A549 (cell line): ENCODE measurements around the gene OR1B1. TPM values are rescaled to one million over a fixed set of nuclear protein-coding genes. Genes with fewer than 3 reads are reported as not detected.
A peak's percentile ranks its signal among the peaks of the same experiment; 100 is the strongest.

Source experiments
- ATAC-seq, 2 experiments: fragments of 200-7000 bp in 1 of 2; fragments of >200 bp in 1 of 2; cut with Nextera tagmentation in 1 of 2; cut with Tn5 transposase in 1 of 2; 3 replicates each; pipeline versions ENCODE4 v1.8.0 to v1.9.1; 2018 to 2020; ENCODE audit warnings: mild to moderate bottlenecking in 1 of 2, moderate library complexity in 1 of 2
- CTCF ChIA-PET: fragments of 300-600 bp; sonication (Branson Sonifier 250); formaldehyde crosslinking; extraction: SDS; loops from one replicate; lab custom pipeline; 2021; ENCODE audit warnings: antibody characterized with exemption, inconsistent platforms; lab: Yijun Ruan, JAX
- POLR2A ChIA-PET: fragments of 350-600 bp; formaldehyde crosslinking; extraction: SDS; loops from one replicate; lab custom pipeline; 2021; ENCODE audit warnings: antibody characterized with exemption, inconsistent platforms; lab: Yijun Ruan, JAX
- DNase-seq, 2 experiments: peaks; one replicate each; pipeline versions ENCODE4 v3.0.0 to v3.0.0-alpha.2; 2011 to 2016; ENCODE audit warnings: low read depth in 1 of 2, low spot score in 1 of 2
- FAIRE-seq: peaks from 2 replicates; lab custom pipeline; 2011; peaks lifted over from hg19 to GRCh38; lab: Jason Lieb, UNC
- H3K27ac ChIP-seq, 2 experiments: fragments of >200 bp; sonication (Bioruptor Twin); formaldehyde crosslinking; 3 replicates each; pipeline ENCODE4 v1.5.1; 2016 to 2017
- H3K4me1 ChIP-seq: fragments of >200 bp; sonication (Bioruptor Twin); formaldehyde crosslinking; 3 replicates; pipeline ENCODE4 v1.6.1; 2016
- H3K4me2 ChIP-seq: fragments of >200 bp; sonication (Bioruptor Twin); formaldehyde crosslinking; 3 replicates; pipeline ENCODE4 v1.6.1; 2016
- H3K4me3 ChIP-seq: fragments of >200 bp; sonication (Bioruptor Twin); formaldehyde crosslinking; 3 replicates; pipeline ENCODE4 v1.5.1; 2016
- H3K9me3 ChIP-seq: fragments of >200 bp; sonication (Bioruptor Twin); formaldehyde crosslinking; 3 replicates; pipeline ENCODE4 v1.6.1; 2016
- ATOH8 ChIP-seq: fragments of 250-450 bp; sonication (Bioruptor Pico); IDR thresholded peaks from 2 replicates; pipeline ENCODE4 v1.5.0; 2020; ENCODE audit warnings: low read depth, mild to moderate bottlenecking, moderate library complexity
- BCL3 ChIP-seq: fragments of >200 bp; sonication (Bioruptor Twin); formaldehyde crosslinking; IDR thresholded peaks from 3 replicates; pipeline ENCODE4 v1.6.1; 2016
- CBX2 ChIP-seq: fragments of 200-600 bp; sonication (generic); IDR thresholded peaks from 2 replicates; pipeline ENCODE4 v1.6.1; 2016; ENCODE audit warnings: low read depth, mild to moderate bottlenecking, borderline replicate concordance
- CBX8 ChIP-seq: fragments of 200-600 bp; sonication (generic); IDR thresholded peaks from 2 replicates; pipeline ENCODE4 v1.6.1; 2016
- CHD2 ChIP-seq: fragments of 150-350 bp; IDR thresholded peaks from 2 replicates; pipeline ENCODE4 v1.6.1; 2014; ENCODE audit warnings: low read length; ENCODE audit not compliant: partially characterized antibody
- CHD4 ChIP-seq: fragments of 200-600 bp; sonication (generic); IDR thresholded peaks from 2 replicates; pipeline ENCODE4 v1.6.1; 2016; ENCODE audit warnings: antibody characterized with exemption, mild to moderate bottlenecking, borderline replicate concordance
- CTCF ChIP-seq: fragments of >200 bp; sonication (Bioruptor Twin); formaldehyde crosslinking; IDR thresholded peaks from 3 replicates; pipeline ENCODE4 v1.5.1; 2016
- E2F6 ChIP-seq: IDR thresholded peaks from 2 replicates; pipeline ENCODE4 v1.6.1; 2012; ENCODE audit warnings: low read depth, borderline replicate concordance
- FOSL2 ChIP-seq, 2 experiments: fragments of 450-650 bp in 1 of 2; fragments of >200 bp in 1 of 2; sonication (Bioruptor Twin) in 1 of 2; formaldehyde crosslinking; IDR thresholded peaks; 2 replicates each; pipeline versions ENCODE4 v1.5.0 to v1.6.1; 2016 to 2020; ENCODE audit warnings: mild to moderate bottlenecking in 1 of 2, moderate library complexity in 1 of 2
- FOXS1 ChIP-seq: fragments of 250-450 bp; sonication (Bioruptor Pico); IDR thresholded peaks from 2 replicates; pipeline ENCODE4 v1.5.0; 2020; ENCODE audit warnings: mild to moderate bottlenecking, moderate library complexity
- GATA3 ChIP-seq: IDR thresholded peaks from 2 replicates; pipeline ENCODE4 v1.6.1; 2012; ENCODE audit warnings: borderline replicate concordance
- HMGXB4 ChIP-seq: fragments of 250-450 bp; sonication (Bioruptor Pico); IDR thresholded peaks from 2 replicates; pipeline ENCODE4 v1.5.0; 2021; ENCODE audit warnings: mild to moderate bottlenecking, moderate library complexity, borderline replicate concordance
- HOXA7 ChIP-seq: fragments of 250-450 bp; sonication (Bioruptor Pico); IDR thresholded peaks from 2 replicates; pipeline ENCODE4 v1.5.0; 2020; ENCODE audit warnings: mild to moderate bottlenecking, moderate library complexity
- HOXB5 ChIP-seq: fragments of 250-450 bp; sonication (Bioruptor Pico); IDR thresholded peaks from 2 replicates; pipeline ENCODE4 v1.5.0; 2020; ENCODE audit warnings: mild to moderate bottlenecking, moderate library complexity
- JUNB ChIP-seq: fragments of >200 bp; sonication (Bioruptor Twin); formaldehyde crosslinking; IDR thresholded peaks from 2 replicates; pipeline ENCODE4 v1.6.1; 2016
- KDM1A ChIP-seq: fragments of 200-600 bp; sonication (generic); IDR thresholded peaks from 2 replicates; pipeline ENCODE4 v1.6.1; 2016; ENCODE audit warnings: low read depth, mild to moderate bottlenecking
- NFE2L2 ChIP-seq: fragments of 150-350 bp; conservative IDR thresholded peaks from 2 replicates; pipeline ENCODE4 v1.6.1; 2014; ENCODE audit warnings: low read length
- PBX3 ChIP-seq: IDR thresholded peaks from 2 replicates; pipeline ENCODE4 v1.6.1; 2012
- PHF8 ChIP-seq: fragments of 200-600 bp; sonication (generic); IDR thresholded peaks from 2 replicates; pipeline ENCODE4 v1.6.1; 2016; ENCODE audit warnings: low read depth, mild to moderate bottlenecking, antibody characterized with exemption, moderate library complexity, borderline replicate concordance
- POLR2AphosphoS2 ChIP-seq: conservative IDR thresholded peaks from 2 replicates; pipeline ENCODE4 v1.6.1; 2012; ENCODE audit warnings: low read length, improper control_type of control experiment, inconsistent platforms
- RCOR1 ChIP-seq: fragments of 150-350 bp; IDR thresholded peaks from 2 replicates; pipeline ENCODE4 v1.6.1; 2014; ENCODE audit warnings: antibody characterized with exemption, low read length, low read depth
- REST ChIP-seq: fragments of 200-600 bp; sonication (generic); IDR thresholded peaks from 2 replicates; pipeline ENCODE4 v1.6.1; 2016; ENCODE audit warnings: antibody characterized with exemption, mild to moderate bottlenecking, moderate library complexity
- RFX5 ChIP-seq: fragments of 450-650 bp; IDR thresholded peaks from 2 replicates; pipeline ENCODE4 v1.7.1; 2014; ENCODE audit warnings: antibody characterized with exemption, mild to moderate bottlenecking, moderate library complexity
- TFCP2L1 ChIP-seq: fragments of 250-450 bp; sonication (Bioruptor Pico); IDR thresholded peaks from 2 replicates; pipeline ENCODE4 v1.5.0; 2021; ENCODE audit warnings: mild to moderate bottlenecking
- ZC3H11A ChIP-seq: fragments of 450-650 bp; IDR thresholded peaks from 2 replicates; pipeline ENCODE4 v1.6.1; 2014; ENCODE audit warnings: antibody characterized with exemption, mild to moderate bottlenecking
- WGBS: methylation state at CpG from one replicate; pipeline ENCODE4 v1.1.6; 2017; ENCODE audit errors: missing lambda C conversion rate; 5-methylcytosine and 5-hydroxymethylcytosine counted together
- polyA plus RNA-seq, 4 experiments: library from polyadenylated mRNA; depleted of rRNA in 3 of 4; stranded (reverse); fragments of >200 nt; fragmentation: RNase III in 1 of 4; extraction: RNeasy Plus Mini Kit Qiagen cat#74134 plus additional on column Dnase treatment in 1 of 4; gene quantifications; 2 replicates in 3 of 4; 3 replicates in 1 of 4; pipeline ENCODE4 v1.2.3, GENCODE V29; 2011 to 2017

The OR1B1 gene
- polyA plus RNA-seq, 2 of the 4 experiments (the other 2 are of a cell fraction), result not detected

GRCh38 chr9:122656378-122656777, 1.0 kb downstream of the OR1B1 start:
- 0% methylated on average over 1 of the region's 1 CpG for WGBS
- no peak for DNase-seq
- no peak for ATAC-seq
- no peaks in the 10 kb centered on the region for H3K9me3 ChIP-seq
- H3K4me3 ChIP-seq, result no peak overlapping the region
- CTCF ChIA-PET, result no interaction called here
- POLR2A ChIA-PET, result no interaction called here
- no peak for FAIRE-seq
- no peak overlapping the region for H3K4me2 ChIP-seq
- TF ChIP-seq CTCF (no peak), HOXB5 (CRISPR knock-in tag) (no peak), FOSL2 (IDR thresholded peaks at IDR 0.05) (no peak), FOSL2 (CRISPR knock-in tag; IDR thresholded peaks at IDR 0.05) (no peak), RCOR1 (no peak), HOXA7 (CRISPR knock-in tag) (no peak), PHF8 (no peak), CHD4 (no peak), E2F6 (no peak), RFX5 (no peak), FOXS1 (CRISPR knock-in tag) (no peak), HMGXB4 (CRISPR knock-in tag) (no peak), ZC3H11A (no peak), NFE2L2 (no peak), CHD2 (no peak), POLR2AphosphoS2 (no peak), CBX8 (no peak), JUNB (no peak), ATOH8 (CRISPR knock-in tag) (no peak), BCL3 (no peak)
- no peaks in the 10 kb centered on the region for H3K4me1 ChIP-seq
- H3K27ac ChIP-seq, result no peak overlapping the region

- ATAC-seq, result no peak
- Histone ChIP-seq H3K4me1 (no peaks in the 10 kb centered on the region), H3K9me3 (no peaks in the 10 kb centered on the region), H3K27ac (no peak overlapping the region), H3K4me3 (no peak overlapping the region), H3K4me2 (no peak overlapping the region)
- 2% methylated on average over 2 of the region's 2 CpGs for WGBS
- CTCF ChIA-PET, result no interaction called here
- no peak for DNase-seq
- no peak for FAIRE-seq
- POLR2A ChIA-PET, result no interaction called here
- TF ChIP-seq GATA3, result no peak
- no peak for TF ChIP-seq PBX3
- no peak for TF ChIP-seq CBX2
- TF ChIP-seq PHF8, result no peak
- TF ChIP-seq TFCP2L1, result no peak
- TF ChIP-seq REST, result peak; percentile 66
- no peak for TF ChIP-seq KDM1A
Observed at GRCh38 chr9:122642226-122642625, 15.2 kb downstream of the OR1B1 start.
